NCI-H128 (cell line): ENCODE data around the gene CBLN4.

ENCODE experiments used
- DNase-seq: peaks from one replicate; lab custom pipeline; 2025; ENCODE audit not compliant: unreplicated experiment; lab: John Stamatoyannopoulos, UW

CBLN4 gene

DNA sequence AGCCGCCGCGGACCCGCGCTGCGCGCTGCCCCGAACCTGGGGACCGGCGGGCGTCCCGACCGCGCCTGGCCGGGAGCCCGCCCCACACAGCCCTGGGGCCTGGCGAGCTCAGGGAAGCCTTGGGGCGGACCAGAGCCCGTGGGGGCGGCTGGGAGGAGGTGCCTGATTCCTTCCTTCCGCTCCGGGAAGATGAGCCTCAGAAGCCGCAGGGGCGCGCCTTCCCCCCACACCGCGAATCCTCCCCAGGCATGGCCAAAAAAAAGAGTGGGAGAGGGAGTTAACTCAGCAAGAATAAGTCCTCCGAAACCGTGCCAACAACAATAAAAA is at the start of gene CBLN4:
CBLN4 (minus strand) TSS at position 131 of the 327 bp plus-strand sequence. CDS start 1,348 bp downstream, outside the sequence.
- DNase-seq = no peak

DNA sequence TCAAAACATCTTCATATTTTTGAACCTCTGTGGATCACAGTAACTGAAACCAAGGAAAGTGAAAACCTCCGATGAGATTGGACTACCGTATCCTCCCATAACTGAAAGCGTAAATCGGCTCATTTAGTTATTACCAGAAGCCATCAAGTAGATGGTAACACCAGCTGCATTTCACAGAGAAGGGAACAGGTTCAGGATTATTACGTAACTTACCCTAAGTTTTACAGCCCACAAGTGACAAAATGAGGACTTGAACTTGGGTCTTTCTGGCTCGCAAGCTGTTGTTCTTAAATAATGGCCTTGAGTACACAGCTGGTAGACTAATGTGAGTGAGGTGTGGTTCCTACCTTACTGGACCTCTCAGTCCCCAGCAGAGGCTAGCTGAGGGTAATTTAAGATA is 37.9 kb upstream of the CBLN4 start:
- no peak for DNase-seq

DNA sequence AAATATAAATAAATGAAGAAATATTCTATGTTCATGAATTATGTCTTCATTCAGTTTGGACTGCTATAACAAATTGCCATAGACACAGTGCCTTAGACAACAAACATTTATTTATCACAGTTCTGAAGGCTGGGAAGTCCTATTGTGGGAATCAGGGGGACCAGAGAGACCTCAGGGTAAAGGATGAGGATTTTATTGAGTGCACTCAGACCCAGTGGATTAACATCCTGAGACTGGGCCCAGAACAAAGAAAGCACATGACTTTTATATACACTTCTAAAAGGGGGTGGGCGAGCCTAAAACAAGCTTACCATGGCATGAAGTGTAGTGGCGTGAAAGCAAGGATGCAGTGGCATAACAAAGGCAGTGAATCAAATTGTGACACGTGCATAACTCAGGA is 26.9 kb upstream of the CBLN4 start:
- DNase-seq = no peak

DNA sequence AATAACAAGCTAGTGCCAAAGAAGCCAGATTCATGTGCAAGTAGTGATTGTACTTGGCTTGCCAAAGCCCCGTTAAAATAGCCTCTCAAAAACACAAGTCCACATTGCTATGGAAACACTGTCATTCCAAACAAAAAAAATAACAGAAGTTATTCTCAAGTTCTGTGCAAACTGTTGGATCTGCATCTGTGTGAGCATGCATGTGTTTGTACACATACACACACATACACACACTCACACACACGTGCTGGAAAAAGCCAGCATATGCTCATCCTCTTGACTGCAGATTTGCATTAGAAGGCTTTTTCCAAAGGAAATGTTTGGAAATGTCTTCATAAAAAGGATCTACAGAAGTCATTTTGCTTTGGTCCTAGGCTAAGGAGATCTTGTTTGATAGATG is 13.4 kb upstream of the CBLN4 start:
- no peak for DNase-seq

DNA sequence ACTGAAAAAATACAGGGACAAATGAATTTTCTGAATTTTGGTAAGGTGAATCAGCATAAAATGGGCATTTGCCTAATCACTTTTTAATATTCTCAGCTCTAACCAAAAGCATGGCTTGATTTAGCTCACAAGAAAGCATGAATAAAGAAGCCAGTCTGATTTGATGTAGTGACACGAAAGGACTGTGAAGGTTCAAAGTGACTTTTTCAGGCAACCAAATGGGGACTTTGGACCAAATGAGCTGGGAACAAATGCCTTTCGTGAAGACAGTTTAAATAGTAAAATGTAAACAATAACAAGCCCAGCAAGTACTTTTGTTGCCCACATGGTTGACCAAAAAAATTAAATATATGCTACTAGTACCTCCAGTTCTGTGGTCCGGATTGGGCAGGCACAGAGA is 12.9 kb upstream of the CBLN4 start:
- DNase-seq = no peak

DNA sequence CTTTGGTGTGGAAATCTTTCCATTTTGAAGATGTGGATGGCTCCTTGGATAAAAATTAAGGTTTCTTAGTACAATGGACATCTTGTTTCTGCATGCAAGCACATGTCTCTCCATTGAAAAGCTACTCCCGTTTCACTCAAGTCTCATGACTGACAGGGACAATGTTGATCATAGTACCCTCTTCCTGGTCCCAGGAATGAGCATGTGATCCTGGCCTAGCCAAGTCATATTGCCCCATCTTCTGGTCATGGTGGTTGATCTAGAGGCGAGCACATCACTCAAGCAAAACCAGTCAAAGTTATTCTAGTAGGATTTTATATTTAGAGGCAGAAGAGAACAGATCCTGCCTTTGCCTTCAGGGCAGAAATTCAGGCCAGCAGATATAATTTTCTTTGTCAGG is 12.2 kb upstream of the CBLN4 start:
- no peak for DNase-seq

DNA sequence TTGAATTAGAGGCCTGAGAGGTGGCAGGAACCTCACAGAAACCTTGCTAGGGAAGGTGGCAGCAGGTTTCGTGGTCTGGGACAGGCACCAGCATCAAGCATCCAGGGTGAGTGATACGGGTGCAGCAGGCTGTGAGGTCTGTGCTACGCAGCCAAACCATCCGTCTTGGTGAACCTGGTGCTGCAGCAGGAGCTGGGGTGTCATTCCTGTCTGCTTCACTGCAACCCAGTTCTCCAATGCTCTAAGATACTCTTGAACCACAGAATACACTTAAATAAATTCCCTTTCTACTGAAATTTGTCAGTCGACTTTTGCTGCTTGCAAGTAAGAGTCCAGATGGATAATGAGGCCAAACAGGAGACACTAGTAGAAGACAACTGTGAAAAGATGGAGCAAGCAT is 9.7 kb upstream of the CBLN4 start:
- DNase-seq = no peak

DNA sequence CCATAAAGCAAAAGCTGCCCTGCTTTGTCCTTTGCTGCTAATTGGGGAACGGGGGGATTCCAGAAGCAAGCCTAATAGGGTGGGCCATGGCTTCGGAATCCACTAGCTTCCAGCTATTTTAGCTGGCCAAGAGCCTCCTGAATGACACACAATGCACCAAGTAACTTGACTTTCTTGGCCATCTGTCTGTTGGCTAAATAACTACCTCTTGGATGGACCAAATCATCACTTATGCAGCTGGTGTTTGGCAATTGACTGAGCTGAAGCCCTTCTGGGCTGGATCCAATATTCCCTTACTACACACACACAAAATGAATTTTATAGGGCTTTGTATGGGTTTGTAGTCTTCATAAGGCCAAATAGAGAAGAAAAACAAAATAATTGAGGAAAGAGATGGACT is 8.8 kb upstream of the CBLN4 start:
- no peak for DNase-seq

DNA sequence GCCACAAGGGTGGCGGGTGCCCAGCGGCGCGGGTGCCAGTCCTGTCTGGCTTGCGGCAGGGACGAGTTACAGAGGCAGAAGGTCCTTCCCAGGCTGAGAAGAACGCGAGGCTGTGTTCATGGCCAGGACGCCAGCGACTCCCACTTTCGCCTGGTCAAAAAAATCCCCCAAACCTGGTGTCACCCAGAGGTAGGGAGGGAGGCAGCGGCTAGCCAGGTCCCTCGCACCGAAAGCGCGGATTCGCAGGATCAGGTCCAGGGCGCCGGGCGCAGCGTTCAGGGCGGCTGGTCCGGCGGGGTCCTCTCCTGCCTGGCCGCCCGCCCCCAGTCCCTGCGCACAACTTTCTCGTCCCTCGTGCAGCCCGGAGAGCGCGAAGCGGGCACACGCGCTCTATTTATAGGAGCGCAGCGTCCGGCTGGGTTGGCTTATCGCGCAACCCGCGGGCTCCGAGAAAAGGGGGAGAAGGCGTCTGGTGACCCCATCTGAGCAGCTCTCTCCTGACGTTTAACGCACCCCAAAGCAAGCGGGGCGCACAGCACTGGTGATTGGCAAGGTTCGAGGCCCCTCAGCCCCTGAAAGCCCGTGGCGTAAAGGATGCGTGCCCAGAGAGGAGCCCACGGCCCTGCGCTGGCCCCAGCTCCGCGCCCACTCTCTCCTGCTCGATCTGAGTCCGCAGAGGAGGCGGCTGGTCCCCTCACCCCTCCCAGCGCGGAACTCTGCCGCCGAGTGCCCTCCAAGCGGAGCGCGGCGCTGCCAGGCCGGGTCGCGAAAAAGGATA is 519 bp downstream of the CBLN4 start:
- DNase-seq = no peak

DNA sequence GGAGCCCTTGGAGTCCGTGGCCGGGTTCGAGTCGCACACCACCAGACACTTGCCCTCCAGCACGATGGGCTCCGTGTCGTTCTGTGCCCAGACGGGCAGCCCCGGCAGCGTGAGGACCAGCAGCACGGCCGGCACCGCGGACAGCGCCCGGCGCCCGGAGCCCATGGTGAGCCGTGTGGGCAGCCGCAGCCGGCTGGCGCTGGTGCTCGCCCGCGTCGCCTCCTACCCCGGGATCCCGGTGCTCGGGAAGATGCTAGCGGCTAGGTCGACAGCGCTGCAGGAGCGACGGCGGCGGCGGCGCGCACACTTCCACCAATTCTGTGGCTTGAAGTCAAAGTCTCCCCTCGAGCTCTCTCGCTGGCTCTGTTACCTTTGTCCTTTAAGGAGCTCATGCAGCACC is 1.3 kb downstream of the CBLN4 start:
- no peak for DNase-seq

DNA sequence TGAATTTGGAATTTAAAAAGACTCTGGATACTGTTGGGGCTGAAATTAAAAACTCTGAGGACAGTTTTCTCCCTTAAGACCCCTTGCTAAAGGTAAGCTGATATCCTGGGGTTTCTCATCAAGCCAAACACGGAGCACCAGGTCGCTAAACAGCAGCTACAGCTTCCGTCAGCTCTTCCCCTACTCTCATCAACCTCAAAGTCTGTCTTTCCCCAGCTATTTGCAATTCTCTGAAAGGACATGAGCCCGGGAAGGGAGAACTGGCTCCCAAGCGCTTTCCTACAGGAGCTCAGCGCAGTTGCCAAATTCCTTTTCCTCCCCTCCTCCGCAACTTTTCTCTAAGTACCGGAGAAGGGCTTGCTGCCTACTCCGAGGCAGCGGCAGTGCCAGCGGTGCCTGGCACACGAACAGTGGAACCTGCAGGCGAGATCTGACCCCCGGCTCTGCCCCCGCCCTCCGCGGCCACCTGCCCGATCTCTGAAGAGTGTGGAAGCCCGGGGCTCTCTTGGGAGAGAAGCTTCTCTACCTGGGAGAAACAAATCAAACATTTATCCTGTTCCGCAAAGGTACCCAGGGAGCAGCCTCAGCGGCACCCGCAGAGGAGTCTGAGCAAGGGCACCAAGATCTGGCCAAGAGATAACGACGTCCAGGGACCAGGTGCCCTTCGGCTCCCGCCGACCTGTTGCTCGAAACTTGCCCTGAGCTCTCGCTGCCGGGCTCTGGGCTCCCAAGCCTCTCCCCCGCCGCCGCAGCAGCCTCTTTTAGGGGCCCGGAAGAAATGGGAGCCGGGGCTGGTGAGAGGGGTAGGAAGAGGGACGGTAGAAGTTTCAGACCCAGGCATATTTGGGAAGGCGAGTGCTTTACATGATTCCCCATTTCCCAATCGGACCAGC is 2.2 kb downstream of the CBLN4 start:
- no peak for DNase-seq

DNA sequence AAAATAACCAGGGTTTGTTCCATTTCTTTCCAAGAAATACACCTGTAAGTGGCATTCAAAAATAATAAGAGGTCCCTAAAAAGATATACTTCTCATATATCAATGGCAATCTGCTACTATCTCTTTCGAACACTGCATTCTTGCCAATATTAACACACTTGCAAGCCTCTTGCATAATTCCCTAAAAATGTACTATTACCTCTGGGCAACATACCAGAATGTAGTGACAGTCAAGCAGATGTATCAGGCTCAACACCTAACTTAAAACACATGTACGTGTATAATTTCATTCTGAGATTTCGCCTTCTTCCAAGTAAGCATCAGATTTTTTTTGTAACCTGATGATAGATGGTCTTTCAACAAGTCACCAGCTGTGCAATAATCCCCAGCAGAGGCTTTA is 3.4 kb downstream of the CBLN4 start:
- no peak for DNase-seq

DNA sequence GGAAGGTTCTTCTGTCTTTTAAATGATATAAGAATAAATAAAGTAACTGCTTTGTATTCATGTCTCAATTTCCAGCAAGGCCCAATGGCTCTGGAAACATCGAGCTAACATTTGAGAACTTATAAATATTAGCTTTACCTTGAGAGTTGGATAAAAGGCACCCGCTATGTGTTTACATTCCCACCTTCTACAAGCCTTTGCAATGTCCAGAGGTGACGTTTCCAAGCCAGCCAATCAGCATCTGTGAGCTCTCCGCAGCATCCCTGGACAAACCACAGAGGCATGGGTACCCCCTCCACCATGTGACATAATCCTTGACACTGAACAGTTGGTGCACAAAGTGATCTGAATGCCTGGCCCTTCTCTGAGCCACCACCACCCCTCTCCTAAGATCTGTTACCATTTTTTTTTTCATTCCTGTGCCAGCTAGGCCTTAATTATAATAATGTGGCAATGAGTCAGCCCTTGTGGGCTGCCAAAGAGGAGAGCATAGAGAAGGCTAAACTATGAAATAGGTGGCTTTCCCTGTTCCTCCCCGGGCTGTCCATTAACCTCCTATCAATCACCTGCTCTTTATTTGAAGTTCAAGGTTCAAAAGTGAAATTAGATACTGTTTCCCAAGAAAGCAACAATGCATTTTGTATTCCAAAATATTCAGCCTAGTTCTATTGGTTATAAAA is 4.1 kb downstream of the CBLN4 start:
- no peak for DNase-seq

DNA sequence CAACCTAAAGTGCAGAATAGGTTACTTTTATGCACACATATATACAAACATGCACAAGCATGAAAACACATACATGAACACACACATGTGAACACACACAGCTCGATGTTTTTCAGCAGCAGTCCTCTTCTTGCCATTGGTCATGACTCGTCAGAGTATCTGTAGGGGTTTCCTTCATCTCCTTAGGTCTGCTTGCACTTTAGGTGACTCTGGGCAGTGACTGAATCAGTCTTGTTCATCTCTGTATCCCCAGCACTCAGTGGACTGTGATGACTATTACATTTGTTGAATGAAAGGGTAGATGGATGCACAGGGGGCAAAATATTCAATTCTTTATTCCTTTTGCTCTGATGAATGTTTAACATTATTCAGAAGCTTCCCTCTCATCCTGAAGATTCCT is 26.8 kb downstream of the CBLN4 start:
- no peak for DNase-seq

DNA sequence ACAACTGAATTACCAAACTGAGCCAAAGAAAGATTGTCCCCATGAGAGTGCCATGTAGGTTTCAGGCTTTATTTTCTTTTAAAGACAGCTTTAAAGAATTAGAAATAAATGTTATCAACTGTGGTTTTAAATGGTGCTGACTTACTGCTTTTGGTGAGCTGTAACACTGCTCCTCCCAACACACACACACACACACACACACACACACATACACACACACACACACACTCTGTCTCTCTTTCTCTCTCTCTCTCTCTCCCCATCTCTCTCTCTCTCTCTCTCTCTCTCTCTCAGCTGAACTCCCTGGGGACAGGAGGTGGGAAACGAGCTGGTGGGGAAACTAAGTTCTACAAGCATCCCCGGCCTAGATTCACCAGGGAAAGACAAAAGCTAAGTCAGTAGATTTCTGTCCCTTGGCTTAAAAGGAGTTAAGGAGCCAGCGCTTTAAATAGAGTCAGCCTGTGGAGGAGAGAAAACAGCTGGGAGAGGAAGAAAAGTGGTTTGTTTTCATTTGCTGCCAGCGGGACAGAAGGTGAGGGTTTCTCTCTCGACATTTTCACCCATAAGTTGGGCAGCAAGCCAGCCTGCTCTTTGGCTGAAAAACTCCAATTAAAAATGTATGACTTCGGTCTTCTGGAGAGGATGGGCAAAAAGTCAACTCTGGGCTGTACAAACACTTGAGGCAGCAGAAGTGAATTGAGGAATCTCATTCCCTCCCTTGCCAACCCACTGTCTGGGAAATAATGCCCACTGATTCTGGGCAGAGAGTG is 27.4 kb downstream of the CBLN4 start:
- no peak for DNase-seq

DNA sequence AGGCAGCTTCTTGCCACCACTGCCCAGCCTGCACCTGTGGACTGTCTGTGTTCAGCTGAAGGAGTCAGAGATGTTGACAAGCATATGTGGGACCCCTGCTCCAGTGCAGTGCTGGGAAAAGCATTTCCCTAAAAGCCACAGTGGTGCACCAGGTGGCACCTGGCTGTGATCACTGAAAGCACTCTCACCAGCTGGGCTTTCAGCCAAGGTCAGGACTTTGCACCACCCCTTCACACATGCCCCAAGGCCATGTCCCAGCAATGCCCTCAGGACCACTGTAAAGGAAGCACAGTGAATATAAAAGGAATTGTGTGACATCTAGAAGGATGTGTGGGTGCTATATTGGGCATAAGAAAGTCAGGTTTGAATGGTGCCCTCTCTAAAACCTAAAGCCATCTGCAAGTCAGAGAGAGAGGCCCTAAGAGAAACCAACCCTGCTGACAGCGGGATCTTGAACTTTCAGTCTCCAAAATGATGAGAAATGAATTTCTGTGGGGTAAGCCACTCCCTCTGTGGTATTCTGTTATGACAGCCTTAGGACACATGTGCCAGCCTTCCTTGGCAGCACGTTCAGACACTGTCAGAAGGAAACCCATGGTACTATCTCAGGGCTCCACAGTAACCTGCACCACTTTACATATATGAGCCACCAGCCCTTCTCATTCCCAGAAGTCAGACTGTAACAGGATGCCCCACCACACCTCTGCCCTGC is 30.7 kb downstream of the CBLN4 start:
- DNase-seq = no peak

DNA sequence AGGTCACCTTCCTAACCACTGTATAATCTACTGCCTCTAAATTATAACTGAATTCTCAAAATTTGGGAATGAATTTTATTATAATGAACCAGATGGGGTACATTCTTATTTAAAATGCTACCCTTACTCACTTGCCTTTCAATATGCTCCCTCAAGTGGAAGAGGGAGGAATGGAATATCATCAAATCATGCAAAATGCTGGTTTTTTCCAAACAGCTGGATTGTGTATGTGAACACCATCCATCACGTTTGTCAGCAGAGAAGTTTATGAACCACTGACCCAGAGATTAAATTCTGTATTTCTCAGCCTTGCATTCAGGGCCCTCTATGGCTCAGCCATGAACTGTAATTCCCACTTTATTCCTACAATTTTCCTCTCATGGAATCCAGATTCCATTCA is 40.5 kb downstream of the CBLN4 start:
- no peak for DNase-seq

DNA sequence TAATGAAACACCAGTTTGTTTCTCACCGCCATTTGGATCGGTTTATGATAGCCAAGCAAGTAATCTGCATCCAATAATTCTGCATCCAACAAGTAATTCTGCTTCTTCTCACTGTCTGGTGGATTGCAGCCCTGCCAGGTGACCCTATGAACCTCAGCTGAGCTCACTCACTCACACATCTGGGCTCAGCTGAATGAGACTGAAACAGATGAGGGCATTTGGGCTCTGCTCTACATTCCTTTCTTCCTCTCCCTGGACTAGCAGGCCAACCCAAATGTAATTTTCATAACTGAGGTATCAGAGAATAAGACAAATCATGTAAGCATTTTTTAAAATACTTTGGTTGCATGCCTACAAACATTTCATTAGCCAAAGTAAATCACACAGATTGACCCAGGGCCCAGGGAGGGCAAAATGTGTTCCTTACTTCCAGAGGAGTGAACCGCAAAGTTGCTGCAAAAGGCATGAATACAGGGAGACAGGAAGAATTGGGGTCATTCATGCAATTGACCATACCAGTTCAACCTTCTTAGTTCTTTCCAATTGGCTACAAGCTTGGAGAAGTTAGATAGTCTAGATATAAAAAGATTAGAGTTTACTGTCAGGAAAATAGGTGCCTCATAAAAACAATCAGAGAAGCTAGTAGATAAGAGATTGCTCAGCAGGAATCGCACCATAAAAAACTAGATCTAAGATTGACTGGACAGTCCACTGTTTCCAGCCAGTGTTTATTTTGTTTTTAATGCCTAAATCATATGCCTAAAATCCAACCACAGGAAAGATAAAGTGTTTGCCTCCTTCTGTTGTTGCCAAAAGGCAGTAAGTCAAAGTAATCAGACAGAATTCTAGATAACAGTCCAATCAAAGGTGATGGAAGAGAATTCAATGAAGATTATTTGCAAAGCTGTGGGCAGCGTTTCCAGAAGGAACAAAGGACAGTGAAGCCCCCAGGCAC is 43.7 kb downstream of the CBLN4 start:
- DNase-seq = no peak

DNA sequence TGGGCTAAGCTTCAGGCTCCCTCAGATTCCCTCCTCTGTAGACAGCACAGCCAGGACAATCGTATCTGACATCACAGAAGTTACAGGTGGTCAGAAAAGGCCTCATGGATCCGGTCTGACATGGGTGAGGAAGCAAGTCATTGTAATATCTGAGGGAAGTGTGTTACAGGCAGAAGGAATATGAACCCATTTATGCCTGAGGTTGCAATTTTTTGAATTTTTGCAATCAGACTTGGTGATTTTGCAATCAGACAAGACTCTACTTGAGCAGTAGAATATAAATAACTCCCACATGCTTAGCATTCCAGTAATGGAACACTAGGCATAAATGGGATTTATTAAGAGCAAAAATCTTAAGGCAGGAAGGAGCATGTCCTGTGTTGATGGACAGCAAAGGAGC is 52.1 kb downstream of the CBLN4 start:
- DNase-seq = no peak
